Cardiac septum (tissue), 1 donor: ENCODE measurements around the gene CYCS. TPM values are rescaled to one million over a fixed set of nuclear protein-coding genes. Genes with fewer than 3 reads are reported as not detected.
"Not testable (repeated sequence)": the region's sequence is repeated elsewhere in the genome, so short reads cannot be mapped to it uniquely, and the experiment has no call there.

Source experiments
- DNase-seq: peaks from one replicate; pipeline ENCODE4 v3.0.0-alpha.2; 2020; ENCODE audit warnings: low spot score
- intact Hi-C: fragments of 100-400 bp; cut with DNase I; formaldehyde crosslinking; loops from one replicate; pipeline ENCODE4 v1.14.0; 2022
- total RNA-seq: library from RNA; stranded (reverse); fragmentation: NEBNext Ultra II Directional; extraction: Animal tissue kit (Norgen Biotek cat#: 25700); gene quantifications from one replicate; pipeline ENCODE4 v1.2.1, GENCODE V29; 2021
- donor health status: DM: no; HTN: no; CAD: no.

CYCS gene
- total RNA-seq, 1 donor from 2014 or later: 494 TPM

DNA sequence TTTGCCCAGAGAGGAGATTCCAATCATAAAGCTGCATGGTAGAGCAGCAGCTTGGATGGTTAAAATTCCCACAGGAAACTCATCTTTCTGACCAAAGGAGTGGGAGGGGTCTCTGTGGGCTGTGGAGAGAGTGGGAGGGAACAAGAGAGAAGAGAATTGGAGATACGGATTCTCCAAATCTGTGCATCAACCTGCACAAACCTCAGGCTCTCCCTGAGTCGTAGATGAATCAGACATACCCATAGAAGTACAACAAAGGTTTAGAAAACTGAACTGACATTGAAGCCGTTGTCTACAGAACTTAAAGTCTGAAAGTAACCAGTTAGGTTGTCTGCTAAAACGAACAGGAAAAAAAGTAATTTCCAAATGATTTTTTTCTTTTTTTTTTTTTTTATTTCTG is 41.9 kb downstream of the CYCS start:
- intact Hi-C loops: no loop called here

DNA sequence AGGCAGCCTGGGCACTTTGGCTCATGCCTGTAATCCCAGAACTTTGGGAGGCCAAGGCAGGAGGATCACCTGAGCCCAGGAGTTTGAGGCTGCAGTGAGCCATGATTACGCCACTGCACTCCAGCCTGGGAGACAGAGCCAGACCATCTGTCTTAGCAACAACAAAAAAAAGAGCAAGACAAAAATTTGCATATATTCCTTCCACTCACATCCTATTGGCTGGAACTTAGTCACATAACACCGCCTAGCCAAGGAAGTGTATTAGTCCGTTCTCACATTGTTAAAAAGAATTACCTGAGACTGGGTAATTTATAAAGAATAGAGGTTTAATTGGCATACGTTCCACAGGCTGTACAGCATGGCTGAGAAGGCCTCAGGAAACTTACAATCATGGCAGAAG is 43.0 kb downstream of the CYCS start:
- DNase-seq, intact Hi-C loops: not testable (repeated sequence)

More for the DNA sequence above, 41.9 kb downstream of the CYCS start:
- DNase-seq: no peak

GRCh38 chr7:25077096-25077495 is 48.0 kb downstream of the CYCS start:
- no peak for DNase-seq
- intact Hi-C loops: no loop called here

- intact Hi-C loops: no loop called here
- DNase-seq: no peak
These were observed 49.6 kb downstream of the CYCS start for GRCh38 chr7:25075459-25075858.

DNA sequence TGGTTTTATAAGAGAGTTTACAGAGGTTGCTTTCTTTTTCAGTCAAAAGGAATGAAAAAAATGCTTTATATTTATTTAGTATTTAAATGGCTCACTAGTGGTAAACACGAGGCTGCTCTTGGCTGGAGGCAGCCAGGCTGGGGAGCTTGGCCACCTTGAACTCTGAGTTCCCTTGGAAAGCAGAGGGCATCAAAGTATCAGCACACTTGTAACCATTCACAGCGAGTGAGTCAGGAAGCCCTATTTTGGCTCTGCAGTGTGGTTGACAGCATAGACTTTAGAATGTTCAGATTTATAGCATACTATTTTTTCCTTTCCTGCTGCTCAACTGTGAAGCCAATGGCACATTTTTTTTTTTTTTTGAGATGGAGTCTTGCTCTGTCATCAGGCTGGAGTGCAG is 51.6 kb downstream of the CYCS start:
- intact Hi-C loops: loop anchor here (5.0 kb wide), 1 partner anchor 91 kb away; the partner anchor contains the start of gene OSBPL3
- no peak for DNase-seq

Other genes starting within 250 kb of the CYCS start
- 2.4 TPM for gene OSBPL3, start 145.1 kb downstream of the CYCS start, total RNA-seq
- gene NPVF, start 103.2 kb upstream of the CYCS start, total RNA-seq: not detected